ENCODE data around the gene FAM199X.
"Not testable (repeated sequence)": the region's sequence is repeated elsewhere in the genome, so short reads cannot be mapped to it uniquely, and the experiment has no call there.

Gene FAM199X

GRCh38 chrX:104193485-104193884, 27.2 kb downstream of the FAM199X start:
- DNase-seq: no peak

GRCh38 chrX:104195013-104195412, 28.8 kb downstream of the FAM199X start:
- no peak for DNase-seq

GRCh38 chrX:104195489-104196084, 29.3 kb downstream of the FAM199X start:
- no peak for DNase-seq

GRCh38 chrX:104205548-104205947, 39.3 kb downstream of the FAM199X start:
- DNase-seq: no peak

- no peak for DNase-seq
These were observed 44.9 kb downstream of the FAM199X start for GRCh38 chrX:104211187-104211586.

- DNase-seq: not testable (repeated sequence)
These were observed 63.8 kb downstream of the FAM199X start for GRCh38 chrX:104230060-104230459.

All from activated gamma-delta T cell (primary cell).